Thyroid gland (tissue), 4 donors: Measurements from ENCODE around the gene HDDC3. TPM values are rescaled to one million over a fixed set of nuclear protein-coding genes. Genes with fewer than 3 reads are reported as not detected.

Experiments used
- DNase-seq, 2 donors: peaks; one replicate each; pipeline ENCODE4 v3.0.0-alpha.2; 2019
- H3K27ac ChIP-seq, 3 donors: fragments of 200-600 bp; sonication (generic); 1 replicate in 2 of 3; 2 replicates in 1 of 3; pipeline ENCODE4 v1.5.1; 2016 to 2019; ENCODE audit warnings: mild to moderate bottlenecking in 1 of 3, moderate library complexity in 1 of 3
- H3K27me3 ChIP-seq: fragments of 200-600 bp; sonication (generic); one replicate; pipeline ENCODE4 v1.5.1; 2019
- H3K36me3 ChIP-seq, 2 donors: fragments of 200-600 bp; sonication (generic); one replicate each; pipeline ENCODE4 v1.5.1; 2016 to 2019
- H3K4me1 ChIP-seq, 2 donors: fragments of 200-600 bp; sonication (generic); one replicate each; pipeline ENCODE4 v1.5.1; 2017 to 2019
- H3K4me3 ChIP-seq, 3 donors: fragments of 200-600 bp; sonication (generic); replicated peaks in 1 of 3; 1 replicate in 2 of 3; 2 replicates in 1 of 3; pipeline ENCODE4 v1.5.1; 2016; ENCODE audit warnings: mild to moderate bottlenecking in 1 of 3
- H3K9me3 ChIP-seq: fragments of 200-600 bp; sonication (generic); one replicate; pipeline ENCODE4 v1.5.1; 2017
- CTCF ChIP-seq, 6 experiments: fragments of 200-600 bp in 3 of 6; fragments of 450-650 bp in 3 of 6; sonication (generic) in 3 of 6; IDR thresholded peaks; one replicate each; pipeline ENCODE4 v1.5.1; 2016 to 2019; ENCODE audit warnings: antibody characterized with exemption in 6 of 6, mild to moderate bottlenecking in 2 of 6, inconsistent platforms in 1 of 6, moderate library complexity in 1 of 6
- POLR2A ChIP-seq, 2 donors: fragments of 450-650 bp; IDR thresholded peaks; one replicate each; pipeline ENCODE4 v1.6.1; 2017; ENCODE audit warnings: antibody characterized with exemption in 2 of 2, mild to moderate bottlenecking in 2 of 2, moderate library complexity in 1 of 2
- WGBS, 2 donors: methylation state at CpG; one replicate each; pipeline ENCODE4 v1.1.5; 2017; 5-methylcytosine and 5-hydroxymethylcytosine counted together
- intact Hi-C: fragments of 100-400 bp; cut with DNase I; formaldehyde crosslinking; loops from one replicate; pipeline ENCODE4 v1.15.1; 2023
- total RNA-seq, 4 donors: library from RNA; depleted of rRNA; stranded (reverse); fragments of >200 nt; gene quantifications; one replicate each; pipeline ENCODE4 v1.2.3, GENCODE V29; 2016

Gene HDDC3
- total RNA-seq, 4 donors from 2014 or later = 13.3 to 25.7 (median 18.0) TPM

- H3K4me1 ChIP-seq = peaks cover 21 to 22% of the 10 kb centered on the region in 2 donors
- H3K9me3 ChIP-seq = no peaks in the 10 kb centered on the region
- intact Hi-C loops = loop anchor here (5.0 kb wide), 2 partner anchors 95 to 315 kb away; no protein-coding TSS in a partner anchor
- peaks cover 3 to 14% of the 10 kb centered on the region in 2 donors for H3K36me3 ChIP-seq
- peak overlapping the region in 1 of 3 donors; percentile 24 for H3K27ac ChIP-seq
- WGBS, 2 donors = 30 to 41% methylated on average over 7 to 13 of the region's 63 CpGs
- H3K4me3 ChIP-seq = peak overlapping the region in 2 of 3 donors; percentile 25 to 68
- H3K27me3 ChIP-seq = no peaks in the 10 kb centered on the region
- peak; percentile 31 to 35 for DNase-seq
- TF ChIP-seq POLR2A (IDR thresholded peaks at IDR 0.05) (no peak), CTCF (IDR thresholded peaks at IDR 0.05) (no peak)
Observed at GRCh38 chr15:90957031-90957790, 24.9 kb upstream of the HDDC3 start.

DNA sequence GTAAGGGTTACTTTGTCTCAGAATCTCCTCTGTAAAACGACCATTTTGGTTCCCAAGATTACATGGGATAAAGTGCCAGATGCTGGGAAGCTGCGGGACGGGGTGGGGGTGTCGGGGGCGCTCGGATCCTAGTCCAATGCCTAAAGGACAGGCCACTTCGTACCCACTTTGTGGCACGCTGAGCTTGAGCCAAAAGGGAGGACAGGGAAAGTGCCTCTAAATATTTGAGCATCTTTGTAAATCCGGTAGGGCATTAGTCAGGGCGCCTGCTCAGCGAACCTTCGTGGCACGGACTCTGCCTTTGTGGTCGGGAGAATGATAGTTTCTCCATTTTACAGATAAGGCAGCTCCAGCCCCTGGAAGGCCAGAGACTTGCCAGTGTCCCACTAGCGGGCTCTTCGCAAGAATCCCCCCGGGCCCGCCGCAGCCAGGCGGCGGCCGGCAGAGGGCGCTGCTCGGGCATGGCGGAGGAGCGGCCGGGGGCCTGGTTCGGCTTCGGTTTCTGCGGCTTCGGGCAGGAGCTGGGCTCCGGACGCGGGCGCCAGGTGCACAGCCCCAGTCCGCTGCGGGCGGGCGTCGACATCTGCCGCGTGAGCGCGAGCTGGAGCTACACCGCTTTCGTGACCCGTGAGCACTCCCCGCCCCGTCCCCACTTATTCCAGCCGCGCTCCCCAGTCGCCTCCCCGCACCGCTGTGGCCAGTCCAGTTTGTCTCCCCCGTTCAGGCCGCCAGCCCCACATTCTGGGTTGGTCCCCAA is 24.1 kb upstream of the HDDC3 start:
- Histone ChIP-seq H3K9me3 (no peaks in the 10 kb centered on the region), H3K27me3 (no peaks in the 10 kb centered on the region), H3K36me3 (peaks cover 5 to 13% of the 10 kb centered on the region in 2 donors), H3K27ac (peak overlapping the region in 1 of 3 donors; percentile 24), H3K4me1 (peaks cover 21 to 22% of the 10 kb centered on the region in 2 donors), H3K4me3 (peak overlapping the region in 2 of 3 donors; percentile 25 to 68)
- peak; percentile 70 to 72 for DNase-seq
- 9 to 26% methylated on average over 14 of the region's 56 CpGs for WGBS, 2 donors
- intact Hi-C loops = loop anchor here (5.0 kb wide), 2 partner anchors 96 to 316 kb away; no protein-coding TSS in a partner anchor
- TF ChIP-seq CTCF (IDR thresholded peaks at IDR 0.05) (peak; percentile 51 to 96 (median 82)), POLR2A (IDR thresholded peaks at IDR 0.05) (no peak)

DNA sequence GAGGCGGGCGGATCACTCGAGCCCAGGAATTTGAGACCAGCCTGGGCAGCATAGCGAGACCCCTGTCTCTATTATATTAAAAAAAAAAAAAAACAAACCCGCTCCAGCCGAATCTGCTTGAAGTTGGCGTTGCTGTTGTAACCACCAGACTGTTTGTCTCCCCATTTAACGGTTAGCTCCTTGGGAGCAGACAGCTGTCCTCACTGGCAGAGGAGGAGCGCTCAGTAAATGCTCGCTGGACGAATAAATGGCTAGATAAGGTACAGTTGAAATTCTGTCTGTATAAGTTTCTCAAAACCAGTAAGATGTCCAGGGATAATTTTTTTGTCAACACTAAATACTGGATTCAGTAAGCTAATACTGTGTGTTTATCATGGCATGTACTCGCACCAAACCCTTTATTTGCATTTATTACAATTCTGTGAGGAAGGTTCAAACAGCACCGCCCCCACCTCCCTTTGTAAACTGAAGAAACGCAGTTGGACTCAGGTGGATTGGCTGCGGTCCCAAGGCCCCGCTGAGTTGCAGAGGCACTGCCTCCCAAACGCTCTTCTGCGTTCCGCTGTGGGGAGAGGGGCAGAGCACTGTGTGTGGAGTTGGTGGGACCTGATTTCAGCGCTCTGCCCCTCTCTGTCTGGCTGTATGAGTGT is 23.4 kb upstream of the HDDC3 start:
- Histone ChIP-seq H3K27me3 (no peaks in the 10 kb centered on the region), H3K27ac (no peak overlapping the region), H3K36me3 (peaks cover 10 to 15% of the 10 kb centered on the region in 2 donors), H3K4me3 (no peak overlapping the region), H3K4me1 (peaks cover 21 to 22% of the 10 kb centered on the region in 2 donors), H3K9me3 (no peaks in the 10 kb centered on the region)
- TF ChIP-seq POLR2A (IDR thresholded peaks at IDR 0.05) = no peak
- TF ChIP-seq CTCF (IDR thresholded peaks at IDR 0.05) = no peak
- intact Hi-C loops = loop anchor here (2.0 to 5.0 kb wide), 3 partner anchors 39 to 317 kb away; partner anchors contain the start of gene PRC1
- 58 to 74% methylated on average over 15 to 20 of the region's 20 CpGs for WGBS, 2 donors
- no peak for DNase-seq

DNA sequence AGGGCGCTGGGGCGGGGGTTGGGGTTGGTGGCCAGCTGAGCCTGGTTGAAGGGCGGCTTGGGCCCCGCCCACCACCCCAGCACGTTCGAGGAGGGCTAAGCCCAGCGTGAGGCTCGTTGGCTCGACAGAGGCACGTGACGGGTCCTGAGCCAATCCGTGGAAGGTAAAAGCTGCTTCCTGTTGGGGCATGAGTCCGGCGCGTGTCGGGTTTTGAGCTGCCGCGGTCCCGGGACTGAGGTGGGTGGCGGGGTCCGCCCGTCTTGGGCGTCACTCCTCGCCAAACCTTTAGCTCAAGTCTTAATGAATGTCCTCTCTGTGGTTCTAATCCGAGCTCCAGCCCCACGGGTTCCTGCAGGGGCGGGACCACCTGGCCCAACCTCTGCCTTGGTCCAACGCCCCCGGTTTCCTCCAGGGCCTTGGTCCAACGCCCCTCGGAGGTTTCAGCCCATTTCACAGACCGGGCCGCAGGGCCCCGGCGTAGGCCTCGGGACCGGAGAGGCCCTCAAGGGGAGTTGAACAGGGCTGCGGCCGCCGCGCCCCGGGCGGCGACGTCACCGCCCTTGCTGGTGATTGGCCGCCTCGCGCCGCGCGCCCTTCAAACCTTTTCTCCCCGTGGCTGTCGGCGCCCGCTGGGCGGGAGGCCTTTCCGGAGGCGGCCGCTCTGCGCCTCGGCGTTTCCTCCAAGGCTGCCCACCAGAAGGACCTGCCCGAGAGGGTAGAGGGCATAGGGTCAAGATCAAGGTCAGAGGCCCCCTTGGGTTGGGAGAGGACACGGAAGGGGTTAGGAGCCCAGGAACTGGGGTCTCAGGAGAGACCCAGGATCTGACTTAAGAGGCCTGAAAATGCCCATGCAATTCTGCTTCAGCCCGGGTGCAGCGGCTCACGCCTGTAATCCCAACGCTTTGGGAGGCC is 22.6 kb upstream of the HDDC3 start, which contains the start of gene RCCD1:
Gene RCCD1, plus strand, starts transcription at position 173 of the 912 bp plus-strand sequence. CDS start 1,851 bp downstream, outside the sequence.
- H3K4me1 ChIP-seq = peaks cover 21 to 22% of the 10 kb centered on the region in 2 donors
- whole genome bisulfite sequencing, 2 donors = 1 to 3% methylated on average over 21 to 38 of the region's 69 CpGs
- intact Hi-C loops = loop anchor here (2.0 to 5.0 kb wide), 3 partner anchors 40 to 317 kb away; partner anchors contain the start of gene PRC1

More for the DNA sequence above, 22.6 kb upstream of the HDDC3 start, which contains the start of gene RCCD1:
- H3K4me3 ChIP-seq = peak within 1 kb of the TSS; percentile 36 to 89 (median 78)
- TF ChIP-seq CTCF (IDR thresholded peaks at IDR 0.05) (no peak), POLR2A (IDR thresholded peaks at IDR 0.05) (peak in 1 of 2 donors; percentile 51)
- peak within 1 kb of the TSS; percentile 50 to 69 (median 54) for H3K27ac ChIP-seq
- DNase-seq = peak; percentile 95 to 96
- H3K27me3 ChIP-seq = no peaks in the 10 kb centered on the region
- peaks cover 18 to 23% of the 10 kb centered on the region in 2 donors for H3K36me3 ChIP-seq
- H3K9me3 ChIP-seq = no peaks in the 10 kb centered on the region
